Calu3 (cell line): ENCODE data around the gene SNRPB2. TPM values are rescaled to one million over a fixed set of nuclear protein-coding genes. Genes with fewer than 3 reads are reported as not detected.
A peak's percentile ranks its signal among the peaks of the same experiment; 100 is the strongest.

Source experiments
- BruUV-seq: library from RNA; stranded (reverse); fragments of 400-500 nt; replicated peaks from 2 replicates; lab custom pipeline; 2021; lab: Mats Ljungman, UMichigan
- CTCF ChIA-PET: fragments of 300-600 bp; sonication (Branson Sonifier 250); formaldehyde crosslinking; loops from one replicate; lab custom pipeline; 2022; ENCODE audit warnings: antibody characterized with exemption; lab: Charles Lee
- DNase-seq: peaks from one replicate; pipeline ENCODE4 v3.0.0; 2022
- H3K27ac Mint-ChIP-seq: one replicate; pipeline ENCODE4 v1.8.0; 2022; ENCODE audit warnings: mixed read lengths; ENCODE audit not compliant: unreplicated experiment
- H3K27me3 Mint-ChIP-seq: one replicate; pipeline ENCODE4 v1.8.0; 2022; ENCODE audit warnings: mixed read lengths; ENCODE audit not compliant: unreplicated experiment
- H3K36me3 Mint-ChIP-seq: one replicate; pipeline ENCODE4 v1.8.0; 2022; ENCODE audit warnings: mild to moderate bottlenecking, moderate library complexity, mixed read lengths; ENCODE audit not compliant: insufficient read depth, unreplicated experiment
- H3K4me1 Mint-ChIP-seq: one replicate; pipeline ENCODE4 v1.8.0; 2022; ENCODE audit warnings: mild to moderate bottlenecking, low read depth, mixed read lengths; ENCODE audit not compliant: unreplicated experiment
- H3K4me3 Mint-ChIP-seq: one replicate; pipeline ENCODE4 v1.8.0; 2022; ENCODE audit warnings: mild to moderate bottlenecking, low read depth, moderate library complexity, mixed read lengths; ENCODE audit not compliant: unreplicated experiment
- H3K9me3 Mint-ChIP-seq: one replicate; pipeline ENCODE4 v1.8.0; 2022; ENCODE audit warnings: low read depth, mixed read lengths; ENCODE audit not compliant: unreplicated experiment
- intact Hi-C: fragments of 100-400 bp; cut with micrococcal nuclease; formaldehyde crosslinking; loops from one replicate; pipeline ENCODE4 v1.10.0; 2022; ENCODE audit not compliant: unreplicated experiment
- total RNA-seq: library from RNA; stranded (reverse); gene quantifications from 2 replicates; pipeline ENCODE4 v1.2.3, GENCODE V29; 2022
- TF ChIP-seq, protein P1 (sequence below): fragments of 200-600 bp; IDR thresholded peaks from one replicate; pipeline ENCODE4 v1.8.0; 2022; ENCODE audit warnings: antibody characterized with exemption; ENCODE audit not compliant: unreplicated experiment

SNRPB2 gene
- total RNA-seq, 1 experiment from 2014 or later = 23.1 TPM

DNA sequence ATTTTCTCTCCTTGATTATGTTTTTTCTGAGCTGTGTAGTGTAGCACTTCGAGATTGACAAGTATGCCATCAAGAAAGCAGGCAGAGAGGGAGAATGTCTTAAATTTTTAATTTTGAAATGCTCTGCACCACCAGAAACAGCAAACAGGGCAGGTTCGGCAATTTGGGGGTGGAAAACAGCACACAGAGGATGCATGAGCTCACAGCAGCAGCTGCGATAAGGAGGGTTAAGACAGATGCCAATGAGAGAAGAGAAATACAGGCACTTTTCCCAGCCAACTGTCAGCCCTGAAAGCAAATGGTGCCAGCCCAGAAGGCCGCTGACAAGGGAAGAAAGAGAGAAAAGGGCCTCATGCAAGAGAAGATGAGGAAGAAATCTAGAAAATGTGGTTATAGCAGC lies 15.1 kb upstream of the SNRPB2 start:
- CTCF ChIA-PET = no interaction called here
- no peak for DNase-seq
- H3K4me3 Mint-ChIP-seq = no peak overlapping the region
- H3K4me1 Mint-ChIP-seq = no peaks in the 10 kb centered on the region
- no TSS peak for BruUV-seq
- TF ChIP-seq, protein P1, sequence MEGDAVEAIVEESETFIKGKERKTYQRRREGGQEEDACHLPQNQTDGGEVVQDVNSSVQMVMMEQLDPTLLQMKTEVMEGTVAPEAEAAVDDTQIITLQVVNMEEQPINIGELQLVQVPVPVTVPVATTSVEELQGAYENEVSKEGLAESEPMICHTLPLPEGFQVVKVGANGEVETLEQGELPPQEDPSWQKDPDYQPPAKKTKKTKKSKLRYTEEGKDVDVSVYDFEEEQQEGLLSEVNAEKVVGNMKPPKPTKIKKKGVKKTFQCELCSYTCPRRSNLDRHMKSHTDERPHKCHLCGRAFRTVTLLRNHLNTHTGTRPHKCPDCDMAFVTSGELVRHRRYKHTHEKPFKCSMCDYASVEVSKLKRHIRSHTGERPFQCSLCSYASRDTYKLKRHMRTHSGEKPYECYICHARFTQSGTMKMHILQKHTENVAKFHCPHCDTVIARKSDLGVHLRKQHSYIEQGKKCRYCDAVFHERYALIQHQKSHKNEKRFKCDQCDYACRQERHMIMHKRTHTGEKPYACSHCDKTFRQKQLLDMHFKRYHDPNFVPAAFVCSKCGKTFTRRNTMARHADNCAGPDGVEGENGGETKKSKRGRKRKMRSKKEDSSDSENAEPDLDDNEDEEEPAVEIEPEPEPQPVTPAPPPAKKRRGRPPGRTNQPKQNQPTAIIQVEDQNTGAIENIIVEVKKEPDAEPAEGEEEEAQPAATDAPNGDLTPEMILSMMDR = no peak
- H3K27me3 Mint-ChIP-seq = peaks cover 15% of the 10 kb centered on the region
- H3K36me3 Mint-ChIP-seq = no peaks in the 10 kb centered on the region
- no peak overlapping the region for H3K27ac Mint-ChIP-seq
- intact Hi-C loops = no loop called here
- no peaks in the 10 kb centered on the region for H3K9me3 Mint-ChIP-seq

DNA sequence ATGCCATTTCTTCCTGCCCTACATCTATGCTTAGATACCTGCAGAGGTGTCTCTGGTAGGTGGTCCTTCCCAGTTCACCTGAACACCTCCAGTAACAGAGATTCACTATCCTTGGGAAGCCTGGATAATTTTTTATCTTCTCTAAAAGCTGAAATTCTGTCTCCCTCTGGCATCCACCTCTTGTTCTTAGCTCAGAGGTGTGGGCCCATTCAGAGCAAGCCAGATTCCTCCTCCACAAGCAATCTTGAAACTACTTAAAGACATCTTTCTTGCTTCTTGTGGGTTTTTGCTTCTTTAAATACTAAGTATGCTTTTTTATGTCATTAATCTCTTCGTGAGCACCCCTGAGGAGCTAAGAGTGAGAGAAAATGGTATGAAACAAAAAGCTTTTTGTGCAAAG lies 10.4 kb upstream of the SNRPB2 start:
- no peaks in the 10 kb centered on the region for H3K9me3 Mint-ChIP-seq
- CTCF ChIA-PET = no interaction called here
- no peak overlapping the region for H3K27ac Mint-ChIP-seq
- intact Hi-C loops = no loop called here
- no TSS peak for BruUV-seq
- H3K27me3 Mint-ChIP-seq = peaks cover 44% of the 10 kb centered on the region
- H3K4me1 Mint-ChIP-seq = no peaks in the 10 kb centered on the region
- no peaks in the 10 kb centered on the region for H3K36me3 Mint-ChIP-seq
- H3K4me3 Mint-ChIP-seq = no peak overlapping the region
- TF ChIP-seq, protein P1 = no peak
- no peak for DNase-seq

DNA sequence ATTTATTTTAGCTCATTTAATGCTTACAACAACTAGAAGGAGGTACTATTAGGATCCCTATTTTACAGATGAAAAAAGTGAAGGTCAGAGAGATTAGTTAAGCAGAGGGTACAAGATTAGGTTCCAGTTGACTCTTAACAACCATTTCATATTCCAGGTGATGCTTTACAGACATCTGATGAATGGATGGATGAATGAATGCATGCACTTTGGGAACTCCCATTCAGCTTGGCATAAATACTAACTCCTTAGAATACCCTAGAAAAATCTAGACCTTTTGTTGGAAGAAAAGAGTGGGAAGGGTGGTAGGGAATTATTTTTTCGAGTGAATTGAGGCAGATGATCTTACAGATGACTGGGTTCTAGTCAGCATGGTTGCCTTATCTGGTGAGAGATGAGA lies 746 bp upstream of the SNRPB2 start:
- intact Hi-C loops = no loop called here
- DNase-seq = no peak

DNA sequence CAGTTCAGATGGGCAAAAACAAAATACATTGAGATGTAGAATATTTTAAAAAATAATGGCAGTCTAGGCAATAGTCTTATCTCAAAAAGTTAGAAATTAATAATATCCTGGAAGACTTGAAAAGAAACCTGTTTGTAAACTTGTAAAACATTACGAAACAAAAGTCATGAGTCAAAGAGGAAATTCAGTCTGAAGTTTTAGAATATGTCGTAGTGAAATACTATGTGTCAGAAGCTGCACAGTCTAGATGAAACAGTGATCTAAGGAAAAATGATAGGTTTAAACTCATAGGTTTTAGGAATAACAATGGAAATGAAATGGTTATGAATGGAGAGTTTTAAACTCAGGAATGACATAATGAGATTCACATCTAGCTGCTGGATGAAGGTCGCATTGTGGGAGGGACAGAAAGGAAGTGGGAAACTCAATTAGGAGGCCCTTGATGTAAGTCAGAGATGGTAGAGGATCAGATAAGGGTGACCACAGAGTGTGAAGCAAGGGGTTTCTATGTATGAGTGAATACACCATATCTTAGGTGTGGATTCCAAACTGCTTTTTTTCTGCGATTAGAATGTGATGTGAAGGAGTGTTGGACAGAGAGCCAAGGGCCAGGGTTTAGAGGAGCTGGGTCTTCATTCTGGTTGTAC lies 2.8 kb downstream of the SNRPB2 start:
- H3K27ac Mint-ChIP-seq = no peak overlapping the region
- DNase-seq = no peak
- H3K9me3 Mint-ChIP-seq = no peaks in the 10 kb centered on the region
- intact Hi-C loops = no loop called here
- H3K4me3 Mint-ChIP-seq = no peak overlapping the region
- CTCF ChIA-PET = no interaction called here
- no peaks in the 10 kb centered on the region for H3K4me1 Mint-ChIP-seq
- BruUV-seq = no TSS peak
- no peaks in the 10 kb centered on the region for H3K27me3 Mint-ChIP-seq
- H3K36me3 Mint-ChIP-seq = peaks cover 13% of the 10 kb centered on the region
- TF ChIP-seq, protein P1 = no peak

More for the DNA sequence above, 746 bp upstream of the SNRPB2 start:
- CTCF ChIA-PET = no interaction called here
- TF ChIP-seq, protein P1 = no peak
- Mint-ChIP-seq H3K4me3 (peak overlapping the region; percentile 89), H3K9me3 (no peaks in the 10 kb centered on the region), H3K4me1 (no peaks in the 10 kb centered on the region), H3K36me3 (peaks cover 13% of the 10 kb centered on the region), H3K27me3 (no peaks in the 10 kb centered on the region), H3K27ac (no peak overlapping the region)
- BruUV-seq = no TSS peak
